22Rv1 (cell line): ENCODE measurements around the gene PIGR.

ENCODE experiments used
- ZFX ChIP-seq: fragments of 450-650 bp; IDR thresholded peaks from 2 replicates; pipeline ENCODE4 v1.6.1; 2017; ENCODE audit warnings: antibody characterized with exemption, borderline replicate concordance
- TF ChIP-seq, protein P1 (sequence below): fragments of 450-650 bp; IDR thresholded peaks from 2 replicates; pipeline ENCODE4 v1.5.1; 2017; ENCODE audit warnings: mild to moderate bottlenecking

DNA sequence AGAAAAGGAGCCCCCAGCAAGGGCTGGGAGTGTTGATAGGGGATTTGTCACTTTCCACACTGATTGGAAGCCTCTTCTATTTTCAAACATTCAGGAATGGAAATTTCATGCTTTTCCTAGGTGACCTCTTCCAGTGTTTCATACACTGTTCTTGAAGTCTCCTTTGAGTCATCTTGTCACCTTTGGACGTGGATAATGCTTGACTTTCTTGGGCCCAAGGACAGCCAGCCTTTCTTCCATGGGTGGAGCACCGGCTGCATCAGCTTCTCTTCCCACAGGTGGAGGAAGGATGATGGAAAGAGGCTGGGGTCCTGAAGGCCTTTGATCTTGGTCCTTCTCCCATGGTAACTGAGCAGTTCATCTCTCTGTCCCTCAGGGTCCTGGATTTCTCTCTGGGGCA, 11.9 kb upstream of the PIGR start:
- TF ChIP-seq, protein P1, sequence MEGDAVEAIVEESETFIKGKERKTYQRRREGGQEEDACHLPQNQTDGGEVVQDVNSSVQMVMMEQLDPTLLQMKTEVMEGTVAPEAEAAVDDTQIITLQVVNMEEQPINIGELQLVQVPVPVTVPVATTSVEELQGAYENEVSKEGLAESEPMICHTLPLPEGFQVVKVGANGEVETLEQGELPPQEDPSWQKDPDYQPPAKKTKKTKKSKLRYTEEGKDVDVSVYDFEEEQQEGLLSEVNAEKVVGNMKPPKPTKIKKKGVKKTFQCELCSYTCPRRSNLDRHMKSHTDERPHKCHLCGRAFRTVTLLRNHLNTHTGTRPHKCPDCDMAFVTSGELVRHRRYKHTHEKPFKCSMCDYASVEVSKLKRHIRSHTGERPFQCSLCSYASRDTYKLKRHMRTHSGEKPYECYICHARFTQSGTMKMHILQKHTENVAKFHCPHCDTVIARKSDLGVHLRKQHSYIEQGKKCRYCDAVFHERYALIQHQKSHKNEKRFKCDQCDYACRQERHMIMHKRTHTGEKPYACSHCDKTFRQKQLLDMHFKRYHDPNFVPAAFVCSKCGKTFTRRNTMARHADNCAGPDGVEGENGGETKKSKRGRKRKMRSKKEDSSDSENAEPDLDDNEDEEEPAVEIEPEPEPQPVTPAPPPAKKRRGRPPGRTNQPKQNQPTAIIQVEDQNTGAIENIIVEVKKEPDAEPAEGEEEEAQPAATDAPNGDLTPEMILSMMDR = no peak
- no peak for TF ChIP-seq ZFX
